ENCODE data around the gene PIWIL4. TPM values are rescaled to one million over a fixed set of nuclear protein-coding genes. Genes with fewer than 3 reads are reported as not detected.

PIWIL4 gene
- total RNA-seq, 2 experiments from 2014 or later, result 0.15 to 0.22 TPM

DNA sequence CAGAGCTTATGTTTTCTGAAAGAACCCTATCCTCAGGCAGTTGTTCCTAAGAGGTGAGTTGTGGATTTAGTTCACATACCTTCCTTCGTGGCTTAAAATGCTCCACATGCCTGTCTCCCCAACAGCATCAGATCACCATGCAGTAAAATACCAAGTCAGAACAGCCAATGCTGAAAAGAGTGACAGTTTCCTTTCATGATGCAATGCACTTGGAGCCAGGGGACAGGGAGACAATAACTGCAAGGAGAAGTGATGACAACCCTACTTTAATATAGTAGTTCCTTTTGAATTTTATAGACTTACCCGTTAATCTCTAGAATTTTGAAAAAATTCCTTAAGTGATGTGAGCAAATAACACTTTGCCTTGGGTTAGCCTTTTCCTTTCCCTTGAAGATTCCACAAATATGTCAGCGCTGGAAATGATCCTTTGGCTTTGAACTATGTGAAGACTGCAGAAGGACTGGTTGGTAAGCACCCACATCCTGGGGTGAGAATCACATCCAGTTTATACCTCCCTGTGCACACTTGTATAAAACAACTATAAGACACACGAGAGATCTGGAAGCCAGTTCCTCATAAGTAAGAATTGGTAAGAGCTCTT, 71.2 kb downstream of the PIWIL4 start:
- Histone ChIP-seq H3K4me1 (ENCODE audit: insufficient read depth, low read length, poor library complexity, severe bottlenecking) (no peaks in the 10 kb centered on the region), H3K9me2 (ENCODE audit: insufficient read depth, low read length) (no peaks in the 10 kb centered on the region), H3K4me3 (ENCODE audit: low read depth, low read length, poor library complexity, severe bottlenecking) (no peak overlapping the region), H3K27ac (ENCODE audit: low read depth, low read length, poor library complexity, severe bottlenecking) (no peak overlapping the region), H3K4me2 (ENCODE audit: low read length) (no peak overlapping the region), H4K20me1 (ENCODE audit: insufficient read depth, low read length) (no peaks in the 10 kb centered on the region), H3K79me2 (ENCODE audit: insufficient read depth, low read depth, low read length) (no peaks in the 10 kb centered on the region), H3K36me3 (ENCODE audit: insufficient read depth, low read length) (no peaks in the 10 kb centered on the region), H2AFZ (ENCODE audit: low read length) (no peak overlapping the region), H3K9me3 (ENCODE audit: low read length) (no peaks in the 10 kb centered on the region)
- BruUV-seq (replicated peaks), result no TSS peak
- TF ChIP-seq, protein P1, sequence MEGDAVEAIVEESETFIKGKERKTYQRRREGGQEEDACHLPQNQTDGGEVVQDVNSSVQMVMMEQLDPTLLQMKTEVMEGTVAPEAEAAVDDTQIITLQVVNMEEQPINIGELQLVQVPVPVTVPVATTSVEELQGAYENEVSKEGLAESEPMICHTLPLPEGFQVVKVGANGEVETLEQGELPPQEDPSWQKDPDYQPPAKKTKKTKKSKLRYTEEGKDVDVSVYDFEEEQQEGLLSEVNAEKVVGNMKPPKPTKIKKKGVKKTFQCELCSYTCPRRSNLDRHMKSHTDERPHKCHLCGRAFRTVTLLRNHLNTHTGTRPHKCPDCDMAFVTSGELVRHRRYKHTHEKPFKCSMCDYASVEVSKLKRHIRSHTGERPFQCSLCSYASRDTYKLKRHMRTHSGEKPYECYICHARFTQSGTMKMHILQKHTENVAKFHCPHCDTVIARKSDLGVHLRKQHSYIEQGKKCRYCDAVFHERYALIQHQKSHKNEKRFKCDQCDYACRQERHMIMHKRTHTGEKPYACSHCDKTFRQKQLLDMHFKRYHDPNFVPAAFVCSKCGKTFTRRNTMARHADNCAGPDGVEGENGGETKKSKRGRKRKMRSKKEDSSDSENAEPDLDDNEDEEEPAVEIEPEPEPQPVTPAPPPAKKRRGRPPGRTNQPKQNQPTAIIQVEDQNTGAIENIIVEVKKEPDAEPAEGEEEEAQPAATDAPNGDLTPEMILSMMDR (conservative IDR thresholded peaks at IDR 0.05; ENCODE audit: low read length), result no peak
- TF ChIP-seq EZH2phosphoT487 (IDR thresholded peaks at IDR 0.05; ENCODE audit: borderline replicate concordance, low read depth, low read length), result no peak
- no peak for DNase-seq (ENCODE audit: low spot score)
- ChIA-PET CTCF (ENCODE audit: unreplicated experiment) (no interaction called here), POLR2A (no interaction called here)
- intact Hi-C loops (cut with micrococcal nuclease; ENCODE audit: unreplicated experiment), result no loop called here

DNA sequence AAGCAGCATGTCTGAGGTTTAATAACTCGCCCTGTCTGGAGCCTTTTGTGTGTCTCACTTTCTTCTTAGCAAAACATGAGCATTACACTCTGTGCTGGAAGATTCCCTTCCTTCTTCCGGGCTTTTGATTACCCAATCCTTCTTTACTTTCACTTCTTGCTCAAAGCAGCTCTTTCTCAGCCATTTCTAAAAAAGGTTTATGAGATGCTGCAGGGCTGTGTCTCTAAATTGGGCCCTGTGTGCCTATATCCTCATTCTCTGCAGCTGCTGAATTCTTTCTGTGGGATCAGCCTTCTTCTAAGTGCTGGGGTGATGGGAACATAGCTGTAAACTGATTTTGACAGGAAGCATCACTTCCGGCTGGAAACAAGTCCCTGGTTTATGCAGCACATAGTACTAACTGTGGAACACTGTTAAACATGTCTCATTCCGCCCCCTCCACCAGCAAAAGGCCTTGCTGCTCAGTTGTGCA, 71.8 kb downstream of the PIWIL4 start:
- no peaks in the 10 kb centered on the region for H3K9me3 ChIP-seq (ENCODE audit: low read length)
- H3K4me2 ChIP-seq (ENCODE audit: low read length), result no peak overlapping the region
- CTCF ChIA-PET (ENCODE audit: unreplicated experiment), result no interaction called here

More for the DNA sequence above, 71.8 kb downstream of the PIWIL4 start:
- Histone ChIP-seq H3K4me3 (ENCODE audit: low read depth, low read length, poor library complexity, severe bottlenecking) (no peak overlapping the region), H2AFZ (ENCODE audit: low read length) (no peak overlapping the region), H3K79me2 (ENCODE audit: insufficient read depth, low read depth, low read length) (no peaks in the 10 kb centered on the region), H3K4me1 (ENCODE audit: insufficient read depth, low read length, poor library complexity, severe bottlenecking) (no peaks in the 10 kb centered on the region), H4K20me1 (ENCODE audit: insufficient read depth, low read length) (no peaks in the 10 kb centered on the region), H3K9me2 (ENCODE audit: insufficient read depth, low read length) (no peaks in the 10 kb centered on the region), H3K36me3 (ENCODE audit: insufficient read depth, low read length) (no peaks in the 10 kb centered on the region), H3K27ac (ENCODE audit: low read depth, low read length, poor library complexity, severe bottlenecking) (no peak overlapping the region)
- BruUV-seq (replicated peaks), result no TSS peak
- intact Hi-C loops (cut with micrococcal nuclease; ENCODE audit: unreplicated experiment), result no loop called here
- no peak for DNase-seq (ENCODE audit: low spot score)
- TF ChIP-seq EZH2phosphoT487 (IDR thresholded peaks at IDR 0.05; ENCODE audit: borderline replicate concordance, low read depth, low read length), result no peak
- TF ChIP-seq, protein P1 (conservative IDR thresholded peaks at IDR 0.05; ENCODE audit: low read length), result no peak
- POLR2A ChIA-PET, result interaction anchor here (0.7 kb wide), 1 partner anchor 16 kb away, joined by 3 read pairs; no protein-coding TSS in a partner anchor
